Hepatocyte (in vitro differentiated cells): ENCODE measurements around the gene WASL. TPM values are rescaled to one million over a fixed set of nuclear protein-coding genes. Genes with fewer than 3 reads are reported as not detected.

Experiments
- DNase-seq: peaks from one replicate; pipeline ENCODE4 v3.0.0-alpha.2; 2016; ENCODE audit warnings: low spot score
- H2AFZ ChIP-seq: fragments of 200-600 bp; sonication (generic); 2 replicates; pipeline ENCODE4 v1.6.0; 2016; ENCODE audit warnings: antibody characterized with exemption, mild to moderate bottlenecking
- H3K27ac ChIP-seq: fragments of 200-600 bp; sonication (generic); 2 replicates; pipeline ENCODE4 v1.5.1; 2016; ENCODE audit warnings: mild to moderate bottlenecking
- H3K27me3 ChIP-seq: fragments of 200-600 bp; sonication (generic); 2 replicates; pipeline ENCODE4 v1.6.1; 2016
- H3K36me3 ChIP-seq: fragments of 200-600 bp; sonication (generic); replicated peaks from 2 replicates; pipeline ENCODE4 v1.5.1; 2016; ENCODE audit warnings: low read depth; ENCODE audit not compliant: insufficient read depth
- H3K4me1 ChIP-seq: fragments of 200-600 bp; sonication (generic); 2 replicates; pipeline ENCODE4 v1.5.1; 2016; ENCODE audit warnings: mild to moderate bottlenecking, moderate library complexity; ENCODE audit not compliant: insufficient read depth
- H3K4me2 ChIP-seq: fragments of 200-600 bp; sonication (generic); 2 replicates; pipeline ENCODE4 v1.6.0; 2016
- H3K4me3 ChIP-seq: fragments of 200-600 bp; sonication (generic); 2 replicates; pipeline ENCODE4 v1.5.1; 2016; ENCODE audit warnings: mild to moderate bottlenecking
- H3K79me2 ChIP-seq: fragments of 200-600 bp; sonication (generic); 2 replicates; pipeline ENCODE4 v1.6.0; 2017; ENCODE audit warnings: mild to moderate bottlenecking
- H3K9me2 ChIP-seq: fragments of 200-600 bp; sonication (generic); replicated peaks from 2 replicates; pipeline ENCODE4 v1.6.0; 2017; ENCODE audit warnings: mild to moderate bottlenecking; ENCODE audit not compliant: insufficient read depth
- H3K9me3 ChIP-seq: fragments of 200-600 bp; sonication (generic); 2 replicates; pipeline ENCODE4 v1.5.1; 2016; ENCODE audit warnings: low read depth, mild to moderate bottlenecking
- H4K20me1 ChIP-seq: fragments of 200-600 bp; sonication (generic); 2 replicates; pipeline ENCODE4 v1.6.0; 2016; ENCODE audit warnings: mild to moderate bottlenecking; ENCODE audit not compliant: insufficient read depth, poor library complexity, severe bottlenecking
- EZH2 ChIP-seq: fragments of 200-600 bp; sonication (generic); IDR thresholded peaks from 2 replicates; pipeline ENCODE4 v1.6.1; 2016; ENCODE audit warnings: antibody characterized with exemption, mild to moderate bottlenecking, borderline replicate concordance
- EZH2phosphoT487 ChIP-seq: fragments of 200-600 bp; sonication (generic); IDR thresholded peaks from one replicate; pipeline ENCODE4 v1.6.1; 2018; ENCODE audit warnings: antibody characterized with exemption, mild to moderate bottlenecking, low read depth, moderate library complexity; ENCODE audit not compliant: unreplicated experiment, severe bottlenecking
- WGBS: methylation state at CpG from one replicate; pipeline ENCODE4 v1.1.6; 2016; ENCODE audit warnings: low lambda C conversion rate; ENCODE audit errors: missing lambda C conversion rate; 5-methylcytosine and 5-hydroxymethylcytosine counted together
- polyA plus RNA-seq: library from polyadenylated mRNA; unstranded; fragments of >200 nt; fragmentation: Nextera tagmentation; extraction: Ambion mirVana; gene quantifications from 2 replicates; pipeline ENCODE4 v1.2.1, GENCODE V29; 2016
- total RNA-seq: library from RNA; depleted of rRNA; stranded (reverse); fragments of >200 nt; gene quantifications from 2 replicates; pipeline ENCODE4 v1.2.3, GENCODE V29; 2014
- TF ChIP-seq, protein P1 (sequence below): fragments of 200-600 bp; sonication (generic); IDR thresholded peaks from 2 replicates; pipeline ENCODE4 v1.5.1; 2016; ENCODE audit warnings: antibody characterized with exemption, mild to moderate bottlenecking; ENCODE audit not compliant: poor library complexity

WASL gene
- total and polyA plus RNA-seq, 2 experiments from 2014 or later, result 36.8 to 48.9 TPM

- WGBS, result 87% methylated on average over 3 of the region's 6 CpGs
- Histone ChIP-seq H3K9me3 (no peaks in the 10 kb centered on the region), H3K4me3 (no peak overlapping the region), H3K27me3 (no peaks in the 10 kb centered on the region), H3K27ac (no peak overlapping the region), H3K36me3 (no peaks in the 10 kb centered on the region), H4K20me1 (peaks cover 7% of the 10 kb centered on the region), H3K9me2 (no peaks in the 10 kb centered on the region), H3K79me2 (peaks cover 3% of the 10 kb centered on the region), H2AFZ (no peak overlapping the region), H3K4me1 (peaks cover 3% of the 10 kb centered on the region), H3K4me2 (no peak overlapping the region)
- TF ChIP-seq EZH2phosphoT487 (no peak), EZH2 (no peak)
- TF ChIP-seq, protein P1, sequence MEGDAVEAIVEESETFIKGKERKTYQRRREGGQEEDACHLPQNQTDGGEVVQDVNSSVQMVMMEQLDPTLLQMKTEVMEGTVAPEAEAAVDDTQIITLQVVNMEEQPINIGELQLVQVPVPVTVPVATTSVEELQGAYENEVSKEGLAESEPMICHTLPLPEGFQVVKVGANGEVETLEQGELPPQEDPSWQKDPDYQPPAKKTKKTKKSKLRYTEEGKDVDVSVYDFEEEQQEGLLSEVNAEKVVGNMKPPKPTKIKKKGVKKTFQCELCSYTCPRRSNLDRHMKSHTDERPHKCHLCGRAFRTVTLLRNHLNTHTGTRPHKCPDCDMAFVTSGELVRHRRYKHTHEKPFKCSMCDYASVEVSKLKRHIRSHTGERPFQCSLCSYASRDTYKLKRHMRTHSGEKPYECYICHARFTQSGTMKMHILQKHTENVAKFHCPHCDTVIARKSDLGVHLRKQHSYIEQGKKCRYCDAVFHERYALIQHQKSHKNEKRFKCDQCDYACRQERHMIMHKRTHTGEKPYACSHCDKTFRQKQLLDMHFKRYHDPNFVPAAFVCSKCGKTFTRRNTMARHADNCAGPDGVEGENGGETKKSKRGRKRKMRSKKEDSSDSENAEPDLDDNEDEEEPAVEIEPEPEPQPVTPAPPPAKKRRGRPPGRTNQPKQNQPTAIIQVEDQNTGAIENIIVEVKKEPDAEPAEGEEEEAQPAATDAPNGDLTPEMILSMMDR, result no peak
- no peak for DNase-seq
These were observed 56.3 kb downstream of the WASL start for GRCh38 chr7:123692471-123692877.

DNA sequence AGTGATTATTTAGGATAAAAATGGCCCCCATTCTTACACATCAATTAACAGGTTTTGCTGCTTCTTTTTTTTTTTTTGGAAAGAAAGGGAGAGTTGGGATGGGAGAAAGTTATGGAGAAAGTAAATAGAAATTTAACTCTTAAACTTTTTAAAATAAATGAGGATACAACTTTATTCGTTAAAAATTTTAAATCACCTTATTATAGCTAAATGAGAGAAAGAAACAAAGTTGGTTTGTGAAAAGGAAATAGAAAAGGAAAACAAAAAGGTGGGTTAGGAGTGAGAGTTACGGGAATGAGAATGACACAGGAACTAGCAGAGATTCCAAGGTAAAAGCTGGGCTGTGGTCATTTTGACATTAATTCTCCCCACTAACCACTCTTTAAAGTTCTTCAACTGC, 58.3 kb downstream of the WASL start:
- Histone ChIP-seq H2AFZ (no peak overlapping the region), H3K79me2 (peaks cover 3% of the 10 kb centered on the region)
- DNase-seq, result no peak

GRCh38 chr7:123689250-123689649, 59.6 kb downstream of the WASL start:
- no peaks in the 10 kb centered on the region for H3K9me3 ChIP-seq
- TF ChIP-seq EZH2 (no peak), EZH2phosphoT487 (no peak)
- TF ChIP-seq, protein P1, result no peak
- peaks cover 3% of the 10 kb centered on the region for H3K4me1 ChIP-seq
- no peaks in the 10 kb centered on the region for H3K27me3 ChIP-seq
- H3K36me3 ChIP-seq, result no peaks in the 10 kb centered on the region
- H3K4me3 ChIP-seq, result no peak overlapping the region
- no peak overlapping the region for H2AFZ ChIP-seq
- no peak for DNase-seq
- peaks cover 7% of the 10 kb centered on the region for H4K20me1 ChIP-seq
- H3K79me2 ChIP-seq, result peaks cover 3% of the 10 kb centered on the region
- H3K27ac ChIP-seq, result no peak overlapping the region
- no peaks in the 10 kb centered on the region for H3K9me2 ChIP-seq
- no peak overlapping the region for H3K4me2 ChIP-seq
- 55% methylated on average over 3 of the region's 3 CpGs for WGBS

More for the DNA sequence above, 58.3 kb downstream of the WASL start:
- Histone ChIP-seq H3K9me3 (no peaks in the 10 kb centered on the region), H3K36me3 (no peaks in the 10 kb centered on the region), H3K9me2 (no peaks in the 10 kb centered on the region), H3K27me3 (no peaks in the 10 kb centered on the region), H3K4me3 (no peak overlapping the region), H4K20me1 (peaks cover 7% of the 10 kb centered on the region), H3K4me1 (peaks cover 3% of the 10 kb centered on the region), H3K27ac (no peak overlapping the region), H3K4me2 (no peak overlapping the region)
- no peak for TF ChIP-seq EZH2phosphoT487
- TF ChIP-seq EZH2, result no peak
- TF ChIP-seq, protein P1, result no peak
- WGBS, result 96% methylated on average over 2 of the region's 2 CpGs

- Histone ChIP-seq H3K4me1 (peaks cover 3% of the 10 kb centered on the region), H3K36me3 (no peaks in the 10 kb centered on the region), H3K9me3 (no peaks in the 10 kb centered on the region), H3K9me2 (no peaks in the 10 kb centered on the region), H3K79me2 (peaks cover 3% of the 10 kb centered on the region), H2AFZ (no peak overlapping the region), H3K4me2 (no peak overlapping the region), H3K27me3 (no peaks in the 10 kb centered on the region), H3K4me3 (no peak overlapping the region), H4K20me1 (peaks cover 7% of the 10 kb centered on the region), H3K27ac (no peak overlapping the region)
- TF ChIP-seq, protein P1, result no peak
- TF ChIP-seq EZH2 (no peak), EZH2phosphoT487 (no peak)
- DNase-seq, result no peak
- WGBS, result 96% methylated on average over 1 of the region's 1 CpG
These were observed 61.1 kb downstream of the WASL start for GRCh38 chr7:123687727-123688126.
